Osteocyte (in vitro differentiated cells): ENCODE results near the gene CIT. TPM values are rescaled to one million over a fixed set of nuclear protein-coding genes. Genes with fewer than 3 reads are reported as not detected.
"Not testable (repeated sequence)": the region's sequence is repeated elsewhere in the genome, so short reads cannot be mapped to it uniquely, and the experiment has no call there.

Experiments used
- DNase-seq: peaks from one replicate; pipeline ENCODE4 v3.0.0; 2021; ENCODE audit warnings: mixed read lengths; ENCODE audit not compliant: unreplicated experiment; ENCODE audit errors: extremely low spot score
- H3K27ac Mint-ChIP-seq: one replicate; pipeline ENCODE4 v1.8.0; 2021; ENCODE audit warnings: mild to moderate bottlenecking, mixed read lengths; ENCODE audit not compliant: unreplicated experiment
- H3K27me3 Mint-ChIP-seq: one replicate; pipeline ENCODE4 v1.8.0; 2021; ENCODE audit warnings: mixed read lengths; ENCODE audit not compliant: unreplicated experiment
- H3K36me3 Mint-ChIP-seq: one replicate; pipeline ENCODE4 v1.8.0; 2021; ENCODE audit warnings: mixed read lengths; ENCODE audit not compliant: unreplicated experiment
- H3K4me1 Mint-ChIP-seq: one replicate; pipeline ENCODE4 v1.8.0; 2021; ENCODE audit warnings: mixed read lengths; ENCODE audit not compliant: unreplicated experiment
- H3K4me3 Mint-ChIP-seq: one replicate; pipeline ENCODE4 v1.8.0; 2021; ENCODE audit warnings: mild to moderate bottlenecking, moderate library complexity, mixed read lengths; ENCODE audit not compliant: unreplicated experiment
- H3K9me3 Mint-ChIP-seq: one replicate; pipeline ENCODE4 v1.8.0; 2021; ENCODE audit warnings: mixed read lengths; ENCODE audit not compliant: unreplicated experiment
- CTCF ChIP-seq: fragments of 200-600 bp; sonication (generic); IDR thresholded peaks from 2 replicates; pipeline ENCODE4 v1.5.0; 2021; ENCODE audit warnings: antibody characterized with exemption, mild to moderate bottlenecking, moderate library complexity
- total RNA-seq: library from RNA; stranded (reverse); gene quantifications from 2 replicates; pipeline ENCODE4 v1.2.1, GENCODE V29; 2021

CIT gene
- total RNA-seq, 1 donor from 2014 or later: 10.2 TPM

- H3K27ac Mint-ChIP-seq: no peak overlapping the region
- DNase-seq: no peak
- no peaks in the 10 kb centered on the region for H3K27me3 Mint-ChIP-seq
Observed at GRCh38 chr12:119710965-119711551, 166.1 kb downstream of the CIT start.

GRCh38 chr12:119710374-119710964 lies 166.7 kb downstream of the CIT start:
- Mint-ChIP-seq H3K9me3 (no peaks in the 10 kb centered on the region), H3K4me3 (no peak overlapping the region), H3K27ac (no peak overlapping the region), H3K27me3 (no peaks in the 10 kb centered on the region), H3K36me3 (peaks cover 26% of the 10 kb centered on the region), H3K4me1 (peaks cover 3% of the 10 kb centered on the region)
- no peak for DNase-seq
- no peak for TF ChIP-seq CTCF

More at GRCh38 chr12:119710965-119711551, 166.1 kb downstream of the CIT start:
- no peak overlapping the region for H3K4me3 Mint-ChIP-seq
- TF ChIP-seq CTCF: no peak
- H3K4me1 Mint-ChIP-seq: peaks cover 7% of the 10 kb centered on the region
- peaks cover 26% of the 10 kb centered on the region for H3K36me3 Mint-ChIP-seq
- H3K9me3 Mint-ChIP-seq: no peaks in the 10 kb centered on the region

GRCh38 chr12:119706427-119706826 lies 170.7 kb downstream of the CIT start:
- H3K4me1 Mint-ChIP-seq, H3K9me3 Mint-ChIP-seq, H3K27me3 Mint-ChIP-seq, DNase-seq, H3K27ac Mint-ChIP-seq, H3K4me3 Mint-ChIP-seq: not testable (repeated sequence)
- H3K36me3 Mint-ChIP-seq: peaks cover 15% of the 10 kb centered on the region

- DNase-seq: no peak
- Mint-ChIP-seq H3K9me3 (no peaks in the 10 kb centered on the region), H3K4me3 (no peak overlapping the region), H3K27me3 (no peaks in the 10 kb centered on the region), H3K27ac (no peak overlapping the region), H3K4me1 (no peaks in the 10 kb centered on the region), H3K36me3 (peaks cover 9% of the 10 kb centered on the region)
- no peak for TF ChIP-seq CTCF
Observed at GRCh38 chr12:119705182-119705581, 171.9 kb downstream of the CIT start.

GRCh38 chr12:119704065-119704747 lies 172.9 kb downstream of the CIT start:
- H3K9me3 Mint-ChIP-seq: no peaks in the 10 kb centered on the region
- H3K4me1 Mint-ChIP-seq: no peaks in the 10 kb centered on the region
- H3K36me3 Mint-ChIP-seq: peaks cover 8% of the 10 kb centered on the region
- no peaks in the 10 kb centered on the region for H3K27me3 Mint-ChIP-seq
- no peak overlapping the region for H3K27ac Mint-ChIP-seq
- DNase-seq: no peak
- H3K4me3 Mint-ChIP-seq: no peak overlapping the region
- TF ChIP-seq CTCF: no peak
